Esophagus muscularis mucosa (tissue), 4 donors: ENCODE data around the gene POMC. TPM values are rescaled to one million over a fixed set of nuclear protein-coding genes. Genes with fewer than 3 reads are reported as not detected.

Experiments
- DNase-seq: peaks from one replicate; pipeline ENCODE4 v3.0.0-alpha.2; 2017; ENCODE audit errors: extremely low spot score
- H3K27ac ChIP-seq, 4 donors: fragments of 200-600 bp; sonication (generic); replicated peaks in 1 of 4; 1 replicate in 3 of 4; 2 replicates in 1 of 4; pipeline ENCODE4 v1.5.1; 2016 to 2019; ENCODE audit warnings: mild to moderate bottlenecking in 1 of 4
- H3K27me3 ChIP-seq, 4 donors: fragments of 200-600 bp; sonication (generic); one replicate each; pipeline versions ENCODE4 v1.5.1 to v1.6.0; 2016 to 2019
- H3K36me3 ChIP-seq, 4 donors: fragments of 200-600 bp; sonication (generic); one replicate each; pipeline ENCODE4 v1.5.1; 2016 to 2019
- H3K4me1 ChIP-seq, 4 donors: fragments of 200-600 bp; sonication (generic); one replicate each; pipeline ENCODE4 v1.5.1; 2016 to 2019
- H3K4me3 ChIP-seq, 4 donors: fragments of 200-600 bp; sonication (generic); 1 replicate in 2 of 4; 2 replicates in 2 of 4; pipeline ENCODE4 v1.5.1; 2016 to 2019; ENCODE audit warnings: mild to moderate bottlenecking in 4 of 4, moderate library complexity in 1 of 4
- H3K9me3 ChIP-seq, 4 donors: fragments of 200-600 bp; sonication (generic); 1 replicate in 3 of 4; 2 replicates in 1 of 4; pipeline ENCODE4 v1.5.1; 2016 to 2019
- EP300 ChIP-seq: sonication (generic); formaldehyde crosslinking; IDR thresholded peaks from one replicate; pipeline ENCODE4 v1.6.1; 2017; ENCODE audit warnings: antibody characterized with exemption
- POLR2A ChIP-seq: fragments of 450-650 bp; IDR thresholded peaks from one replicate; pipeline ENCODE4 v1.6.1; 2017; ENCODE audit warnings: antibody characterized with exemption, moderate library complexity, mild to moderate bottlenecking, low read depth
- POLR2AphosphoS5 ChIP-seq, 2 donors: sonication (generic); formaldehyde crosslinking; IDR thresholded peaks; one replicate each; pipeline ENCODE4 v1.6.1; 2017; ENCODE audit warnings: antibody characterized with exemption in 2 of 2
- WGBS: methylation state at CpG from one replicate; pipeline ENCODE4 v1.1.5; 2018; 5-methylcytosine and 5-hydroxymethylcytosine counted together
- intact Hi-C: fragments of 100-400 bp; cut with DNase I; formaldehyde crosslinking; loops from one replicate; pipeline ENCODE4 v1.15.1; 2023
- total RNA-seq, 4 donors: library from RNA; depleted of rRNA; stranded (reverse); fragments of >200 nt; gene quantifications; one replicate each; pipeline versions ENCODE4 v1.1.0 to v1.2.1, GENCODE V29; 2016
- TF ChIP-seq, protein P1 (sequence below), 3 experiments: fragments of 200-600 bp in 2 of 3; fragments of 450-650 bp in 1 of 3; sonication (generic) in 2 of 3; IDR thresholded peaks; one replicate each; pipeline ENCODE4 v1.5.1; 2017 to 2019; ENCODE audit warnings: antibody characterized with exemption in 3 of 3, mild to moderate bottlenecking in 2 of 3, moderate library complexity in 1 of 3

POMC gene
- total RNA-seq, 4 donors from 2014 or later: 8.3 to 30.3 (median 10.6) TPM

DNA sequence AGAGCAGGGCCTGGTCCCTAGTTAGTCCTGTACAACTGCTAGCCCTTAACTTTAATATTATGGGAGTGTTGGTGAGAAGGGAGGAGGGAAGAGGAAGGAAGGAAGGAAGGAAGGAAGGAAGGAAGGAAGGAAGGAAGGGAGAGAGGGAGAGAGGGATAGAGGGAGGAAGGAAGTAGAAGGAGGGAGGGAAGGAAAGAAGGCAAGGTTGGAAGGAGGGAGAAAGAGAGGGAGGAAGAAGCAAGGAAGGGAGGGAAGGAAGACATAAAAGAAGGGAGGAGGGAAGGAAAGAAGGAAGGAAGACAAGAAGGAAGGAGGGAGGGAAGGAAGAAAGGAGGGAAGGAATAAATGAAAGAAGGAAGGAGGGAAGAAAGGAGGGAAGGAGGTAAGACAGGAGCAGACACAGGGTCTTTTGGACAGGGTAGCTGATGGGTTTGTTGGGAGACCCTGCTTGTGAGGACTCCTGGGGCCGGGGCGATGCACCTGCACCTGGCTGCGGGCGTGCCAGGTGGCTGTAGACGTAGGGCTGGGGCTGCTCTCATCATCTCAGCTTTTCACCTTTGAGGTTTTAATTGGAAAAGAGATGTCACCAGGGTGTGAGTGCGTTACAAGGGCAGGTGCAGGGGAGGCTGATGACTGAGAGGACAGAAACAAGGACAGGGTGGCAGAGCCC lies 5.9 kb upstream of the POMC start:
- Histone ChIP-seq H3K27ac (no peak overlapping the region), H3K4me1 (no peaks in the 10 kb centered on the region), H3K9me3 (no peaks in the 10 kb centered on the region), H3K27me3 (peaks cover 0 to 39% (median under 1%) of the 10 kb centered on the region in 4 donors), H3K4me3 (no peak overlapping the region), H3K36me3 (no peaks in the 10 kb centered on the region)
- intact Hi-C loops: no loop called here
- no peak for TF ChIP-seq POLR2A
- TF ChIP-seq, protein P1, sequence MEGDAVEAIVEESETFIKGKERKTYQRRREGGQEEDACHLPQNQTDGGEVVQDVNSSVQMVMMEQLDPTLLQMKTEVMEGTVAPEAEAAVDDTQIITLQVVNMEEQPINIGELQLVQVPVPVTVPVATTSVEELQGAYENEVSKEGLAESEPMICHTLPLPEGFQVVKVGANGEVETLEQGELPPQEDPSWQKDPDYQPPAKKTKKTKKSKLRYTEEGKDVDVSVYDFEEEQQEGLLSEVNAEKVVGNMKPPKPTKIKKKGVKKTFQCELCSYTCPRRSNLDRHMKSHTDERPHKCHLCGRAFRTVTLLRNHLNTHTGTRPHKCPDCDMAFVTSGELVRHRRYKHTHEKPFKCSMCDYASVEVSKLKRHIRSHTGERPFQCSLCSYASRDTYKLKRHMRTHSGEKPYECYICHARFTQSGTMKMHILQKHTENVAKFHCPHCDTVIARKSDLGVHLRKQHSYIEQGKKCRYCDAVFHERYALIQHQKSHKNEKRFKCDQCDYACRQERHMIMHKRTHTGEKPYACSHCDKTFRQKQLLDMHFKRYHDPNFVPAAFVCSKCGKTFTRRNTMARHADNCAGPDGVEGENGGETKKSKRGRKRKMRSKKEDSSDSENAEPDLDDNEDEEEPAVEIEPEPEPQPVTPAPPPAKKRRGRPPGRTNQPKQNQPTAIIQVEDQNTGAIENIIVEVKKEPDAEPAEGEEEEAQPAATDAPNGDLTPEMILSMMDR (IDR thresholded peaks at IDR 0.05): no peak
- no peak for TF ChIP-seq EP300
- TF ChIP-seq POLR2AphosphoS5 (IDR thresholded peaks at IDR 0.05): no peak
- 92% methylated on average over 6 of the region's 6 CpGs for WGBS
- no peak for DNase-seq

DNA sequence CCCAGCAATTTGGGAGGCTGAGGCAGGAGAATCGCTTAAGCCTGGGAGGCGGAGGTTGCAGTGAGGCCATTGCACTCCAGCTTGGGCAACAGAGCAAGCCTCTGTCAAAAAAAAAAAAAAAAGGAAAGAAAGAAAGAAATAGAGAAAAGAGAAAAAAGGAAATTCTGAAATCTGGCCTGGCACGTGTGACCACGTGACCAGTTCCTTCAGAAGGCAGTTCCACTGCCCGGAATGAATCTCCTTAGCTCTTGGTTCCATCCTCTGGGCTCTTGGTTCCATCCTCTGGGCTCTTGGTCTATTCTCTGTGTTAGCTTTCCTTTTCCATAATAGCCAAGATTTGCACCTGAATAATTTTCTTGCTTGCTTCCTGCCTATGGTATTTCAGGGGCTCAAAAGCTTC lies 5.3 kb upstream of the POMC start:
- no peak for TF ChIP-seq EP300
- TF ChIP-seq, protein P1 (IDR thresholded peaks at IDR 0.05): no peak
- TF ChIP-seq POLR2AphosphoS5 (IDR thresholded peaks at IDR 0.05): no peak
- TF ChIP-seq POLR2A: no peak
- H3K27ac ChIP-seq: no peak overlapping the region
- intact Hi-C loops: no loop called here
- H3K27me3 ChIP-seq: peaks cover 0 to 41% (median 7%) of the 10 kb centered on the region in 4 donors
- WGBS: 81% methylated on average over 5 of the region's 5 CpGs
- H3K36me3 ChIP-seq: no peaks in the 10 kb centered on the region
- no peak overlapping the region for H3K4me3 ChIP-seq
- DNase-seq: no peak
- H3K9me3 ChIP-seq: no peaks in the 10 kb centered on the region
- H3K4me1 ChIP-seq: peaks cover 0 to 3% (median under 1%) of the 10 kb centered on the region in 4 donors

DNA sequence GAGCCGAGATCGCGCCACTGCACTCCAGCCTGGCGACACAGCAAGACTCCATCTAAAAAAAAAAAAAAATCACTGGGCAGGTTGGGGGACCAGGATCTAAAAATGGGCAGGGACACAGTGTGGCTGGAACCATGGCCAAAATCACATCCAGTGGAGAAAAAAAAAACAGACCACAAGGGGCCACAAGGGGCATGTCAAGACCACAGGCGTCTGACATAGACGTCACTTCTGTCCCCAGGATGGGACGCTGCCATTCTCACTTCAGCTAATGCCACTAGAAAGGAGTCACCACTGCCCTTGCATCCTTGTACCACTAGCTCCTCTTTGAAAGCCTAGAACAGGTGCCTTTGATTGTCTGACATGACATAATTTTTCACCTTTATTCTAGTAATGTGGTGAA lies 2.5 kb upstream of the POMC start:
- no peak overlapping the region for H3K27ac ChIP-seq
- TF ChIP-seq, protein P1 (IDR thresholded peaks at IDR 0.05): no peak
- TF ChIP-seq POLR2AphosphoS5 (IDR thresholded peaks at IDR 0.05) (no peak), POLR2A (no peak), EP300 (no peak)
- peaks cover 0 to 66% (median 33%) of the 10 kb centered on the region in 4 donors for H3K27me3 ChIP-seq
- no peak overlapping the region for H3K4me3 ChIP-seq
- WGBS: 85% methylated on average over 7 of the region's 7 CpGs
- H3K9me3 ChIP-seq: no peaks in the 10 kb centered on the region
- intact Hi-C loops: no loop called here
- no peak for DNase-seq
- no peaks in the 10 kb centered on the region for H3K36me3 ChIP-seq
- H3K4me1 ChIP-seq: peaks cover 12 to 16% (median 15%) of the 10 kb centered on the region in 4 donors

DNA sequence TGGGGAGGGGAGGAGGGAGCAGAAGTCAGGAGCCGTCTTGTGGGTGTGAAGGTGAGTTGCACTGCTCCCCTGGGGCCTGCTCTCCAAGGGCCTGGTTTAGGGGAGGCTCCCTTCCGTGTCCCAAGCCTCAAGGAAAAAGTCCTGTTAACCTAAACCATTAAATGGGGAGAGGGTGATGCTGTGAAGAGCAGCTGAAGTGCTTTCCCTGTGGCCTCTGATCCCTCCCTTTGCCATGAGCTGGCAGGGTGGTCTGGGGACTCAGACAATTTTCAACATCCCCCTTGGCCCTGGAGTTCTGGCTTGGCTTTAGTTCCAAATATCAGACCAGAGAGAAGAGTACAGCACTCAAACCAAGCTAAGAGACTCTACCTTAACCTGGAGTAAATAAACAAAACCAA lies 692 bp upstream of the POMC start:
- H3K36me3 ChIP-seq: no peaks in the 10 kb centered on the region
- peaks cover 12 to 16% (median 15%) of the 10 kb centered on the region in 4 donors for H3K4me1 ChIP-seq
- intact Hi-C loops: no loop called here
- no peak overlapping the region for H3K27ac ChIP-seq
- H3K4me3 ChIP-seq: no peak overlapping the region
- H3K27me3 ChIP-seq: peaks cover 0 to 66% (median 35%) of the 10 kb centered on the region in 4 donors
- DNase-seq: no peak
- WGBS: 76% methylated on average over 2 of the region's 2 CpGs
- no peaks in the 10 kb centered on the region for H3K9me3 ChIP-seq
- no peak for TF ChIP-seq POLR2AphosphoS5 (IDR thresholded peaks at IDR 0.05)
- TF ChIP-seq, protein P1 (IDR thresholded peaks at IDR 0.05): no peak
- TF ChIP-seq EP300: no peak
- TF ChIP-seq POLR2A: no peak
